GM19023 (cell line): Measurements from ENCODE around the gene PTGES.

Experiments used
- ATAC-seq: cut with Tn5 transposase; IDR thresholded peaks from one replicate; pipeline ENCODE4 v1.9.1; 2021; ENCODE audit warnings: mild to moderate bottlenecking, moderate library complexity; ENCODE audit not compliant: unreplicated experiment

The PTGES gene

GRCh38 chr9:129695870-129696269 lies 57.0 kb downstream of the PTGES start:
- no peak for ATAC-seq

DNA sequence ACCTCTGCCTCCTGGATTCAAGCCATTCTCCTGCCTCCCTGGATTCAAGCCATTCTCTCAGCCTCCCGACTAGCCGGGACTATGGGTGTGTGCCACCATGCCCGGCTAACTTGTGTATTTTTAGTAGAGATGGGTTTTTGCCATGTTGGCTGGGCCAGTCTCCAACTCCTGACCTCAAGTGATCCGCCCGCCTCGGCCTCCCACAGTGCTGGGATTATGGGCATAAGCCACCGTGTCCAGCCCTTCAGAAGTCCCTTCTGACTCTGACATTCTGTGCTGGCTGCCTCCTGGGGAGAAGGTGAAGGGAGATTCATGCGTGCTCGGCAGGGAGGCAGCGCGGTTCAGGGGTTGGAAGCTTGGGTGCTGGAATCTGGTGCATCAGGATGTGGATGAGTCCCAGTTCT lies 58.6 kb downstream of the PTGES start:
- no peak for ATAC-seq

DNA sequence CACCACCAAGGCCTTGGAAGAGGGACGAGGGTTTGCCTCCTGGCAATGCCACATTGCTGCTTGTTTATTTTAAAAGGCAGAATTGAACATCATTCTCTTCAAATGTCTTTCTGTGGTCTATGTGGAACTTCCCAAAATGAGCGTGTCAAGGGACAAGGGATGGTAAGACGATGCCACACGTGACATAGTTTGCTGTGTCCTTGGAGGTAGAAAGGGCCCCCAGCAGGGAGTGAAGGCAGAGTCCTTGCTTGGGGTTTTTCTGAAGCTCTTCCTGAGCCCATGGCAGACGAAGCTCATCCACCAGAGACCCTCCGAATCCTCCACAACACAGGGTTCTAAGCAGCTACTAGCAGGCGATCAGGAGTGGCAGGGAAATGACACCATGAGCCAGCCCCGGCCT lies 59.1 kb downstream of the PTGES start:
- ATAC-seq = no peak

DNA sequence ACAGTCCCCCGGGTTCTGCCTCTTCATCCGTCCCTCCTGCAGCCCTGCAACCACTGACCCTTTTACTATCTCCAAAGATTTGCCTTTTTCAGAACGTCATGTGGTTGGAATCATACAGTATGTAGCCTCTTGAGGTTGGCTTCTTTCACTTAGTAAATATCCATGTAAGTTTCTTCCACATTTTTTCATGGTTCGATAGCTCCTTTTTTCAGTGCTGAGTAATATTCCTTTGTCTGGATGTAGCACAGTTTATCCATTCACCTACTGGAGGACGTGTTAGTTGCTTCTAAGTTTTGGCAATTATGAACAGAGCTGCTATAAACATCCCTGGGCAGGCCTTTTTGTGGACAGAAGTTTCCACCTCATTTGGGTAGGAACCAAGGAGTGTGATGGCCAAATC lies 60.3 kb downstream of the PTGES start:
- no peak for ATAC-seq
